HG03439 (cell line): ENCODE results near the gene AFAP1.

Experiments
- ATAC-seq: cut with Tn5 transposase; IDR thresholded peaks from one replicate; pipeline ENCODE4 v1.9.1; 2021; ENCODE audit warnings: mild to moderate bottlenecking, moderate library complexity; ENCODE audit not compliant: unreplicated experiment

Gene AFAP1

GRCh38 chr4:7759635-7760034 is 180.0 kb downstream of the AFAP1 start:
- ATAC-seq: no peak

GRCh38 chr4:7759216-7759615 is 180.4 kb downstream of the AFAP1 start:
- no peak for ATAC-seq

DNA sequence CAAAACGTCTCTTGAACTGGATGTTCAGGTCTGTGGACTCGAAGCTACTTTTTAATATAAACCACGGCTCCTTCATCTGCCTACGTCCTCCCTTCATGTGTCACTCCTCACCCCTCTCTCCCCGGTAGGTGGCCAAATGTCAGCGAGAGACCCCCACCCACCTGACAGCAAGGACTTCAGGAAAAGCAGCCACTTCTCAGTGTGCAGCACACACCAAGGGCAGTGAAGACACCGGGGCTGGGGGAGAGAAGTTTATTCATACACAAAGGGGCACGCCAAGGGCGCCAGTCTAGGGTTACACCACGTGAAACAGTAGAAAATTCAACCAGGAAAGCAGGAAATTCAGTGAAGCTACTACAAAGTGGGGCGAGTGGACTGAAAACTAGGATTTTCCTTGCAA is 181.2 kb downstream of the AFAP1 start:
- ATAC-seq: no peak

DNA sequence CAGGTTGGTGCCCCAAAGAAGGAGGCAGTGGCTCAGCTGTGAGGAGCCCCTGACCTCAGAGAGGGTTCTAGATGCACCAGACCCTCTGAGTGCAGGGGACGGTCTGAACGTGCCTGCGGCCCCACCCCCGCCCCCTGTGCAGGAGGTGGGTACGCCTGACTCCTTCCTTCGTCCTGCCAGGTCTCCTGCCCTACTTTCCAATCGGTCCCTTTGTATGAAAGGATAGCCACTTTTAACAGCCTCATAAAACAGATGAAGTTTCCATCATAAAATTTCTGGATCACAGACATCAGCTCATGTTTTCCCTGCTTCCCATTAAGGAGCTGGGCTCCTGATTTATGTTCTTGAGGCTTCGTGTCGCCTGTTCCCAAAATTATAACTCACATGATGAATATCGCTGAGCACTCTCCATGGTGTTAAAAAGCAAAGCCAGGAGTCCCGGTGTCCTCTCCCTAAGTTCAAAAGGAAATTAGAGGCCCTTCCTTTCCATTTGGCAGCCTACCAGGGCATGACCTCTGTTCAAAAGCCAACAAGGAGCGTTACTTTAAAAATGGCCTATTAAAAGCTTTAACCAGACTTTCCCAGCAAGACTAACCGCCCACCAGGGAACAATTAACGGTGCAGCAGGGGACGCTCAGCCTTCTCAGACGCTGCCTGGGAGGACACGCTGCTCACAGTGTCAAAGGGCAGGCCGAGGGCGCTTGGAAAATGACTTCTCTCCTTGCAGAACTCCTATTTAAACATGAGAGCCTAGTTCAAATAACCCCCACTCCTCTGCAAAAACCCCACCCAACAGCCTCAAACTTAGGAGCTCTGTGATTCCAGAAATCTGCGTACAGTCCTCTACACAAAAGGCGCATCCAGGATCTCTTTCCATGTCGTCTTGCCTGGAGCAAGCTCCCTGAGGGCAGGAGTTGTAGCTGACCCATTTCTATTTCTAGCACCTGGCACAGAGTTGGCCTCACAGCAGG is 181.9 kb downstream of the AFAP1 start:
- ATAC-seq: no peak

DNA sequence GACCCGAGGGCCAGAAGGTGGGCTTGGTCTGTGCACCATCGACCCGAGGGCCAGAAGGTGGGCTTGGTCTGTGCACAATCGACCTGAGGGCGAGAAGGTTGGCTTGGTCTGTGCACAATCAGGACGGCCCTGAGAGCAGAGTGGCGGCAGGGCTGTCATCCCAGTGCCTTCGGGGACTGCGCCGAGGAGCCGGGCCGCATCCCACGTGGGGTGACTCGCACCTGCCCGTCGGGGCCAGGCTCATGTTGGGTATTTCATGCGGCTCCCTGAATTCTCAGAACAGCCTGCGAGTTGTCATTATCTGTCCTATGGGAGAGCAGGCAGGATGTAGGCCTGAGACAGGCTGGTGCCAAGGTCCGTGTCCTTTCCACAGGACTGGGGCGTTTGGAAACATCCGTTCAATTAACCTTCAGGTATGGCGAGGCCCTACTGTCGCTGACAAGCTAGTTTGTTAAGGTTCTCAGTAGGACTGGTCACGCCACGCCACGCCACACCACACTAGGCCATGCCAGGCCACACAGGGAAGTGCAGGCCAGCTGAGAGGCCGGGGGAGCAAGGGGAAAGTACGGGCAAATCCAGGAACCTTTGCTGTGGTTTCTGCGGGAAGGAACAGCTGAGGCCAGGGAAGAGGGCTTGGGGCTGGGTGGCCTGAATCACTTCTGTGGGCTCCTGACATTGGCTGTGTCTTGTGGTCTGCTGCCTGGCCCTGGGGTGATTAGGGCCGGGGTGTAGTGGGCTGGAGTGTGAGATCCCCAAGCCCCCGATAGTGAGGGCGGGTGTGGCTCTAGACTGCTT is 182.9 kb downstream of the AFAP1 start:
- no peak for ATAC-seq

DNA sequence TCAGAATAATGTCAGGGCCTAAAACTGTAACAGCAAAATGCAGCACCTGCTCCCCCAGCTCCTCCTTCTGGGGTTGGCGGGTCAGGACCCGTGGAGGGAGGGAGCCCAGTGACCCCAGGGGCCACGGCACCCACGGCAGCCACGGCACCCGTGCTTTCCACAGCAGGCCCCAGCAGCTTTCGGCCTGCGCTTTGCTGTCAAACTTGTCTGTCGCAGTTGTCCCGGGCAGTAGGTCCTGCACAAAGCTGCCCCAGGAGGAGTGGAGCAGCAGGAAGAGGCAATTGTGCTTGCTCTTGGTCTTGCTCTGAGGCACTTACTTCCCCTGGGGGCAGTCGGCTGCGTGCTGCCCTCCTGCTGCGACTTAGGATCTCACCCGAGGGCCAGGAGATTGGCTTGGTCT is 183.6 kb downstream of the AFAP1 start:
- ATAC-seq: no peak

- ATAC-seq: no peak
Observed at GRCh38 chr4:7755561-7755960, 184.1 kb downstream of the AFAP1 start.

- ATAC-seq: no peak
Observed at GRCh38 chr4:7754565-7755262, 184.9 kb downstream of the AFAP1 start.

GRCh38 chr4:7753931-7754465 is 185.7 kb downstream of the AFAP1 start:
- no peak for ATAC-seq

- ATAC-seq: no peak
Observed at GRCh38 chr4:7753271-7753670, 186.4 kb downstream of the AFAP1 start.

- no peak for ATAC-seq
Observed at GRCh38 chr4:7752649-7753048, 187.0 kb downstream of the AFAP1 start.

DNA sequence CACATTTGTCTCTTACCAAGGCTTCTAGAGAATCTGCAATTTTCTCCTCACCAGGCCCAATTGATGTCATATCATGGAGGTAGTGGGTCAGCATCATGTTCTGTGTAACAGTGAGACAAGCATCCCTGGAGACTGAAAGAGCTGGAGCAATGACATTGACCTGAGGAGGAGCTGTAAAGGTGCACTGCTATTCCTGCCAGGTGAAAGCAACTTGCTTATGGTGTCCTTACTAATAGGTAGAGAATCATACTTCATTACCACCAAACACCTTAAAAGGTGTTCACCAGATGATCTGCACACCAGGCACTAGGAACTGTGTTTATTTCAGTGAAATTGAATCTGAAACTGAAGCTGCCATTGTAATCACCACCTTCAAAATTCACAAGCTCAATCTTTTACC is 188.7 kb downstream of the AFAP1 start:
- ATAC-seq: no peak

GRCh38 chr4:7750523-7750922 is 189.1 kb downstream of the AFAP1 start:
- no peak for ATAC-seq

DNA sequence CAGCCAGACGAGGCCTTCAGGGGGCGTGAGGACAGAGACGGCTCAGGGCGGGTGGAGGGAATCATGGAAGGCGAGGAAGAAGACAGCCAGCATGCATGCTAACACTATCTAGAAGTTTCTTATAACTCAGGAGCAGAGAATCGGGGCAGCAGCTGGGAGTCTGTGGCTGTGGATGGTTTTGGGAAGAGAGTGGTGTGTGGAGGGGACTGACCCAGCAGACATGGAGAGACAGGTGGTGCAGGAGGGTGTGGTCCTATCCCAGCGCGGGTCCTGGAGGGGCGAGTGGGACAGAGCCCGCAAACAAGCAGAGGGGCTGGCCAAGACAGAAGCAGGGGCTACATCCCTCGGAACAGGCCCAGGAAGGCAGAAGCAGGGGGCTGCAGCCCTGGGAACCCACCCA is 192.1 kb downstream of the AFAP1 start:
- ATAC-seq: no peak

GRCh38 chr4:7747062-7747385 is 192.6 kb downstream of the AFAP1 start:
- no peak for ATAC-seq

GRCh38 chr4:7746351-7747061 is 193.2 kb downstream of the AFAP1 start:
- no peak for ATAC-seq

- no peak for ATAC-seq
Observed at GRCh38 chr4:7745301-7745885, 194.3 kb downstream of the AFAP1 start.

DNA sequence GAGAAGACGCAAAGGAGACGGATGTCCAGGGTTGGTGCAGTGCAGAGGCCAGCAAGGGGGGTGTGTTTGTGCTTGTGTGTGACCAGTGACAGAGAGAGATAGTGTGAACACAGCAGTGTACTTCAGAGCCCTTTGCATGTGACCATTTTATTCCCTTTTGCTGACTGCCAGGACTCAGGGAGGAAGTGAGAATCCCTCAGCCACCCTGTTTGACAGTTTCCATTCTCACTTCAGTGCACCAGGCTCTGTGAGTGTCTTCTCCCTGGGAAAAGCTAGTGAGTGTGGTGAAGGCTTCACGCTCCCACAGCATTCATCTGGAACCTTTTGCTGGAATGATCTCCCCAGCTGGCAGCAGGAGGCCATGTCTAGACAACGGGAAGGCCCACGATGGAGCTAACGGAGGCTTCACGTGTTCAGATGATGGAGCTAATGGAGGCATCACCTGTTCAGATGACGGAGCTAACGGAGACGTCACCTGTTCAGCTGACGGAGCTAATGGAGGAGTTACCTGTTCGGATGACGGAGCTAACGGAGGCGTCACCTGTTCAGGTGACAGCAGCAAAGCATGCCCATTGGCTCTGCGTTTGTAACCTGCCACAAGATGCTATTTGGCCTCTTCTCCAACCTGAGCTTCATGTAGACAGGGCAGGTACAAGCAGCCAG is 195.4 kb downstream of the AFAP1 start:
- no peak for ATAC-seq

DNA sequence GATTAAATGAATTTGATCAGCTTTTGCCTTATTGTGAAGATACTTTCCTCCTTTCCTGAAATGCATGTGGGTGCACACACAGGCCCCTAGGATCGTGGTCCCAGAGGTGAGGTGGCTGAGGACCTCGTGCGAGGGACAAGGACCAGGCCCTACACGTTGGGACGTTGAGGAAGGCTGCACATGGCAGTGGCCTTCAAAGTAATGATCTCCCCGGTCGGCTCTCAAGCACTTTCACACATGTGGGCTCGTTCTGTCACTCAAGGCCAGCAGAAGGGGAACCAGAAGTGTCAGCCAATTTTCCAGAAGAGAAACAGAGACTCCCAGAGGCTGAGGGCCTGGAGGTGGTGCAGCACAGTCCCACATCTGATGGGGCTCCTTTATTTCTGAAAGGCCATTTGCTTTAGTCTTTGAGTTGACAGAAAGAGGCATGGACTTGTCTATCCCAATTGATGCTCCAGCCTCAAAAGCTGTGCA is 196.8 kb downstream of the AFAP1 start:
- ATAC-seq: no peak
